Measurements from ENCODE around the gene KCNIP3.
A peak's percentile ranks its signal among the peaks of the same experiment; 100 is the strongest.

Gene KCNIP3

GRCh38 chr2:95389245-95390119, 92.3 kb downstream of the KCNIP3 start:
- Mint-ChIP-seq H3K4me3 (no peak overlapping the region), H3K27ac (no peak overlapping the region), H3K4me1 (no peaks in the 10 kb centered on the region), H3K27me3 (ENCODE audit: low read depth) (peaks cover 10% of the 10 kb centered on the region), H3K36me3 (ENCODE audit: low read depth) (no peaks in the 10 kb centered on the region), H3K9me3 (no peaks in the 10 kb centered on the region)
- peak; percentile 76 to 81 (median 80) for TF ChIP-seq CTCF (IDR thresholded peaks at IDR 0.05; ENCODE audit: unreplicated experiment in 3 of 3)

GRCh38 chr2:95390272-95390880, 93.2 kb downstream of the KCNIP3 start:
- TF ChIP-seq CTCF (IDR thresholded peaks at IDR 0.05; ENCODE audit: unreplicated experiment in 3 of 3) = no peak
- Mint-ChIP-seq H3K4me1 (no peaks in the 10 kb centered on the region), H3K36me3 (ENCODE audit: low read depth) (no peaks in the 10 kb centered on the region), H3K27ac (no peak overlapping the region), H3K27me3 (ENCODE audit: low read depth) (peaks cover 12% of the 10 kb centered on the region), H3K4me3 (no peak overlapping the region), H3K9me3 (no peaks in the 10 kb centered on the region)

GRCh38 chr2:95390881-95391321, 93.8 kb downstream of the KCNIP3 start:
- peaks cover 12% of the 10 kb centered on the region for H3K27me3 Mint-ChIP-seq (ENCODE audit: low read depth)
- no peak overlapping the region for H3K4me3 Mint-ChIP-seq

GRCh38 chr2:95391641-95392310, 94.6 kb downstream of the KCNIP3 start:
- Mint-ChIP-seq H3K4me1 (no peaks in the 10 kb centered on the region), H3K36me3 (ENCODE audit: low read depth) (no peaks in the 10 kb centered on the region), H3K27me3 (ENCODE audit: low read depth) (peaks cover 12% of the 10 kb centered on the region), H3K9me3 (no peaks in the 10 kb centered on the region), H3K27ac (no peak overlapping the region), H3K4me3 (no peak overlapping the region)
- no peak for TF ChIP-seq CTCF (IDR thresholded peaks at IDR 0.05; ENCODE audit: unreplicated experiment in 3 of 3)

More at GRCh38 chr2:95390881-95391321, 93.8 kb downstream of the KCNIP3 start:
- Mint-ChIP-seq H3K4me1 (no peaks in the 10 kb centered on the region), H3K9me3 (no peaks in the 10 kb centered on the region), H3K36me3 (ENCODE audit: low read depth) (no peaks in the 10 kb centered on the region), H3K27ac (no peak overlapping the region)
- TF ChIP-seq CTCF (IDR thresholded peaks at IDR 0.05; ENCODE audit: unreplicated experiment in 3 of 3) = no peak

- Mint-ChIP-seq H3K4me3 (no peak overlapping the region), H3K9me3 (no peaks in the 10 kb centered on the region), H3K36me3 (ENCODE audit: low read depth) (no peaks in the 10 kb centered on the region)
These were observed 95.2 kb downstream of the KCNIP3 start for GRCh38 chr2:95392320-95392719.

More at GRCh38 chr2:95392320-95392719, 95.2 kb downstream of the KCNIP3 start:
- no peaks in the 10 kb centered on the region for H3K4me1 Mint-ChIP-seq
- TF ChIP-seq CTCF (IDR thresholded peaks at IDR 0.05; ENCODE audit: unreplicated experiment in 3 of 3) = no peak
- no peak overlapping the region for H3K27ac Mint-ChIP-seq
- H3K27me3 Mint-ChIP-seq (ENCODE audit: low read depth) = peaks cover 12% of the 10 kb centered on the region

Measured in nephron (organoid).